ENCODE data around the gene METTL5. TPM values are rescaled to one million over a fixed set of nuclear protein-coding genes. Genes with fewer than 3 reads are reported as not detected.

The METTL5 gene
- total RNA-seq, 1 donor from 2014 or later, result 61.5 TPM

DNA sequence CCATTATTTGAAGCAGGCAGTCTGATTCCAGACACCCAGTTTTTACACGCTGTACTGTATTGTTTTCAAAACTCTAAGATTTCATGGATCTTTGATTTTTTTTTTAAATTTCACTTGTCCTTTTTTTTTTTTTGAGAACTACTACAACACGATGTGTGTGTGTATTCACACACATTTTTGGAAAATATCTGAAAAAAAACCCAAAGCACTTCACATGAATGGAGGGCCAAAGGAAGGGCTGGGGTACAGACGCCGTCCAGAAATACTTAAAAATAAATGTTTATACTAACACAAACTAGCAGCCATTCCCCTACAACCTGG, 26.3 kb downstream of the METTL5 start:
- intact Hi-C loops (cut with DNase I), result loop anchor here (1.0 to 2.0 kb wide), 2 partner anchors 26 to 225 kb away; partner anchors contain the start of genes FASTKD1 and METTL5

GRCh38 chr2:169797601-169798000, 27.1 kb downstream of the METTL5 start:
- intact Hi-C loops (cut with DNase I), result no loop called here
- DNase-seq (ENCODE audit: low spot score), result no peak

More for the DNA sequence above, 26.3 kb downstream of the METTL5 start:
- no peak for DNase-seq (ENCODE audit: low spot score)

DNA sequence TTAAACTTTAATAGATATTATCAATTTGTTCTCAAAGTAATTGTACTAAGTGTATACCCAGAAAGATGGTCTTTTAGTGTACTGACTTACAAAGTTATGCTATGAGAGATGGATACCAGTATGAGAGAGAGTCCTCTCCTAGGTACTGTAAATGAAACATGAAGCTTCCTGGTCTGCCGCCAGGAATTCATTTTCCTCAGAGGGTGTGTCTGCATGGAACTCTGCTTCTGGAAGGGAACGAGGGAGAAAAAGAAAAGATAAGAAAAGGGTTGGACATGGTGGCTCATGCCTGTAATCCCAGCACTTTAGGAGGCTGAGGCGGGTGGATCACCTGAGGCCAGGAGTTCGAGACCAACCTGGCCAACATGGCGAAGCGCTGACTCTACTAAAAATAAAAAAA, 28.3 kb downstream of the METTL5 start:
- no peak for DNase-seq (ENCODE audit: low spot score)
- intact Hi-C loops (cut with DNase I), result no loop called here

DNA sequence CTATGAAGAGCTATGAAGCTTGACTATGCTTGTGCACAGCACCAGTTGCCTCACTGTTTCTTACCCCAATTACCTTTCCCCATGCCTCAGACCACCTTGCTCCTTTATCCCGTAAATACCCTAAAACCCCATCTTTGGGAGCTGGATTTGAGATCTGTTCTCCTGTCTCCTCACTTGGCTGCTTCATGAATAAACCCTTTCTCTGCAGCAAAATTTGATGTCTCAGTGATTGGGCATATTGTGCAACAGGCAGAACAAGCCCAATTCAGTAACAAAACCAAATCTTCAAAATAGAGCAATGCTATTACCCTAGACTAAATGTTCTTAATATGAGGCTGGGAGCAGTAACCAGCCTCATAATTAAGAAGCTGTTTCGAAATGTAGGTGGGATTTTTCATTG, 29.5 kb downstream of the METTL5 start:
- DNase-seq (ENCODE audit: low spot score), result no peak
- intact Hi-C loops (cut with DNase I), result no loop called here

GRCh38 chr2:169790581-169790980, 34.1 kb downstream of the METTL5 start:
- no peak for DNase-seq (ENCODE audit: low spot score)
- intact Hi-C loops (cut with DNase I), result no loop called here

- intact Hi-C loops (cut with DNase I), result no loop called here
- DNase-seq (ENCODE audit: low spot score), result no peak
Observed at GRCh38 chr2:169782513-169782912, 42.2 kb downstream of the METTL5 start.

- DNase-seq (ENCODE audit: low spot score), result no peak
- intact Hi-C loops (cut with DNase I), result no loop called here
Observed at GRCh38 chr2:169781249-169782013, 43.3 kb downstream of the METTL5 start.

DNA sequence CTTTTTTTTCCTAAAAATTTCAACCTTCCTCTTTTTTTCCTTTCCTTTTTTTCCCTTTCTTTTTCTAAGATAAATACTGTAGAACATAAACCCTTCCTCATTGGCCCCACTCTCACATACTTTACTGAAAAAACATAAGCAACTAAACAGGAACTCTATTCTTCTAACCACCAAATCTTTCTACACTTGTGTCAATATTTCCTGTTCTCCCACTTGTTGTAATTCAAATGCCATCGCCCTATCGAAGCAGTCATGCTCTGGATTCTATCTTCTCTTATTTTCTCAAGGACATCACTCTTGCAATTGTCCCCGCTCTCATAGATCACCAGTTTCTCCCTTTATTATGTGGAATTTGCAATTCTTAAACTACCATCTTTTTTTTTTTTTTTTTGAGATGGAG, 46.3 kb downstream of the METTL5 start:
- DNase-seq (ENCODE audit: low spot score), result no peak
- intact Hi-C loops (cut with DNase I), result no loop called here

DNA sequence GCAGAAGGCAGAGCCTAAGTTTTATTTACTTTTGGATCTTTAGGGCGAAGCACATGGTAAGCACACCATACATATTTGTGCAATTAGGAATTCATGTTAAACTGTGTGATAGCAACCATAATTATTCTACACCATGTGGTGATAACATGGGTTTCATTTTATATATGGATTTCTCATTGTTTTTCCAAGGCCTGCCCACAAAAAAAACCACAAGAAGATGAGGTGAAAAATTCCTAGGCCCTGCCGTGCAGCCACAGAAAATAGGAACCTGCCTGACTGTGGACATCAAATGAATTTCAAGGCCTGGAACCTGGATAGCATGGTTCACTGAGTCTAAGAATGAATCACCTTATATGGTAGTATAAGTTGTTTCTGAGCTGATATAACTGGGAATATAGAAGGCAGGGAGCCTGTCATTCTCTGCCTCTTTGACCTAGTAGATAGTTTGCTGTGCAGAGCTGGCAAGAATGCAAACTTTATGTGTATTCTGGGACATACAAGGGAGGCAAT, 48.4 kb downstream of the METTL5 start:
- no peak for DNase-seq (ENCODE audit: low spot score)
- intact Hi-C loops (cut with DNase I), result no loop called here

- DNase-seq (ENCODE audit: low spot score), result no peak
- intact Hi-C loops (cut with DNase I), result no loop called here
Observed at GRCh38 chr2:169775765-169776164, 48.9 kb downstream of the METTL5 start.

- intact Hi-C loops (cut with DNase I), result no loop called here
Observed at GRCh38 chr2:169775354-169775753, 49.4 kb downstream of the METTL5 start.

GRCh38 chr2:169772651-169773050, 52.1 kb downstream of the METTL5 start:
- DNase-seq (ENCODE audit: low spot score), result no peak
- intact Hi-C loops (cut with DNase I), result no loop called here

More at GRCh38 chr2:169775354-169775753, 49.4 kb downstream of the METTL5 start:
- no peak for DNase-seq (ENCODE audit: low spot score)

- no peak for DNase-seq (ENCODE audit: low spot score)
- intact Hi-C loops (cut with DNase I), result no loop called here
Observed at GRCh38 chr2:169771612-169772011, 53.1 kb downstream of the METTL5 start.

DNA sequence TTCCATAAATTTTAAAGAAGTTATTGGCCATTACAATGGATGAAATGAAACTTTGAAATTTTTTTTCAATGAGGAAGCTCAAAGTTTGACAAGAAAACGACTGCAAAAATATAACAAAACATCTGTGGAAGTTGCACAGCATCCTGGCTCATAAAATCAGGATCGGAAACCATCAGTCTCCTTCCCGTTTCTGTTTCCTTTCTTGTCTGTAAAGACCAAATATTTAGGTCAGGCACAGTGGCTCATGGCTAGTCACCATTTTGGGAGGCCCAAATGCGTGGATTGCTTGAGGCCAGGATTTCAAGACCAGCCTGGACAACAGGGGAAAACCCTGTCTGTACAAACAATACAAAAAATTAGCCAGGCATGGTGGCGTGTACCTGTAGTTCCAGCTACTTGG, 53.7 kb downstream of the METTL5 start:
- intact Hi-C loops (cut with DNase I), result no loop called here
- no peak for DNase-seq (ENCODE audit: low spot score)

- no peak for DNase-seq (ENCODE audit: low spot score)
- intact Hi-C loops (cut with DNase I), result no loop called here
Observed at GRCh38 chr2:169768262-169768995, 56.3 kb downstream of the METTL5 start.

- intact Hi-C loops (cut with DNase I), result no loop called here
- no peak for DNase-seq (ENCODE audit: low spot score)
Observed at GRCh38 chr2:169767243-169767888, 57.3 kb downstream of the METTL5 start.

- intact Hi-C loops (cut with DNase I), result no loop called here
Observed at GRCh38 chr2:169765523-169765922, 59.2 kb downstream of the METTL5 start.

DNA sequence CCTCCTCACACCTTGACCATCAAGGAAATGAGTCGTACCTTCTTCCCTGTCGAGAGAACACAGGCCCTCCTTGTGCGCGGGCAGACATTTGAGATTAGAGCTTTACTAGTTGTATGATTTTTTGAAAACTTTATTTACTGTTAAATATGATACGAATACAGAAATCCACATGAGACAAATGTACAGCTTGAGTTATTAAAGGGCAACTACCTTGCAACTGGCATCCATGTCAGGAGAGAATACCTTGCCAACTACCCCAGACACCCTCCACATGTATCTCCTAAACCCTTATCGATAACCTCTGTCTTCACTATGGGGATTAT, 62.8 kb downstream of the METTL5 start:
- no peak for DNase-seq (ENCODE audit: low spot score)
- intact Hi-C loops (cut with DNase I), result no loop called here

More at GRCh38 chr2:169765523-169765922, 59.2 kb downstream of the METTL5 start:
- DNase-seq (ENCODE audit: low spot score), result no peak

Measured in cardiac septum (tissue), 1 donor.